Measurements from ENCODE around the gene GSTA2.
"Not testable (repeated sequence)": the region's sequence is repeated elsewhere in the genome, so short reads cannot be mapped to it uniquely, and the experiment has no call there.

GSTA2 gene

GRCh38 chr6:52725535-52726192 lies 37.6 kb downstream of the GSTA2 start:
- H3K4me3 ChIP-seq (ENCODE audit: extremely low read depth, insufficient read depth, low read length, poor library complexity, severe bottlenecking) = no peak overlapping the region
- WGBS, 2 experiments (ENCODE audit: insufficient coverage in 2 of 2) = 100% methylated on average over 2 of the region's 2 CpGs
- H3K4me1 ChIP-seq (ENCODE audit: control insufficient read depth, insufficient read depth, low read length, poor library complexity, severe bottlenecking) = peaks cover 4% of the 10 kb centered on the region
- H3K27ac ChIP-seq (ENCODE audit: low read depth, low read length, severe bottlenecking) = no peak overlapping the region
- no peaks in the 10 kb centered on the region for H3K36me3 ChIP-seq (ENCODE audit: control insufficient read depth, insufficient read depth, low read length)
- no peaks in the 10 kb centered on the region for H3K9me3 ChIP-seq (ENCODE audit: control insufficient read depth, low read length)

GRCh38 chr6:52725143-52725534 lies 38.1 kb downstream of the GSTA2 start:
- H3K9me3 ChIP-seq (ENCODE audit: control insufficient read depth, low read length) = no peaks in the 10 kb centered on the region
- H3K27ac ChIP-seq (ENCODE audit: low read depth, low read length, severe bottlenecking) = no peak overlapping the region
- no peaks in the 10 kb centered on the region for H3K36me3 ChIP-seq (ENCODE audit: control insufficient read depth, insufficient read depth, low read length)
- no CpG with 5 or more reads among the region's 3 CpGs for WGBS, 2 experiments (ENCODE audit: insufficient coverage in 2 of 2)
- no peak overlapping the region for H3K4me3 ChIP-seq (ENCODE audit: extremely low read depth, insufficient read depth, low read length, poor library complexity, severe bottlenecking)
- H3K4me1 ChIP-seq (ENCODE audit: control insufficient read depth, insufficient read depth, low read length, poor library complexity, severe bottlenecking) = peaks cover 4% of the 10 kb centered on the region

GRCh38 chr6:52724406-52725121 lies 38.7 kb downstream of the GSTA2 start:
- H3K36me3 ChIP-seq (ENCODE audit: control insufficient read depth, insufficient read depth, low read length) = no peaks in the 10 kb centered on the region
- no peak overlapping the region for H3K4me3 ChIP-seq (ENCODE audit: extremely low read depth, insufficient read depth, low read length, poor library complexity, severe bottlenecking)
- 76 to 80% methylated on average over 13 of the region's 13 CpGs for WGBS, 2 experiments (ENCODE audit: insufficient coverage in 2 of 2)
- no peaks in the 10 kb centered on the region for H3K9me3 ChIP-seq (ENCODE audit: control insufficient read depth, low read length)
- H3K27ac ChIP-seq (ENCODE audit: low read depth, low read length, severe bottlenecking) = no peak overlapping the region
- H3K4me1 ChIP-seq (ENCODE audit: control insufficient read depth, insufficient read depth, low read length, poor library complexity, severe bottlenecking) = peaks cover 4% of the 10 kb centered on the region

- no peaks in the 10 kb centered on the region for H3K36me3 ChIP-seq (ENCODE audit: control insufficient read depth, insufficient read depth, low read length)
- H3K4me1 ChIP-seq (ENCODE audit: control insufficient read depth, insufficient read depth, low read length, poor library complexity, severe bottlenecking) = peaks cover 4% of the 10 kb centered on the region
- H3K4me3 ChIP-seq (ENCODE audit: extremely low read depth, insufficient read depth, low read length, poor library complexity, severe bottlenecking) = no peak overlapping the region
- no peak overlapping the region for H3K27ac ChIP-seq (ENCODE audit: low read depth, low read length, severe bottlenecking)
- 79 to 83% methylated on average over 2 of the region's 2 CpGs for WGBS, 2 experiments (ENCODE audit: insufficient coverage in 2 of 2)
- no peaks in the 10 kb centered on the region for H3K9me3 ChIP-seq (ENCODE audit: control insufficient read depth, low read length)
These were observed 39.3 kb downstream of the GSTA2 start for GRCh38 chr6:52724042-52724405.

- H3K36me3 ChIP-seq (ENCODE audit: control insufficient read depth, insufficient read depth, low read length) = no peaks in the 10 kb centered on the region
- no peak overlapping the region for H3K27ac ChIP-seq (ENCODE audit: low read depth, low read length, severe bottlenecking)
- H3K4me3 ChIP-seq (ENCODE audit: extremely low read depth, insufficient read depth, low read length, poor library complexity, severe bottlenecking) = no peak overlapping the region
- WGBS, 2 experiments (ENCODE audit: insufficient coverage in 2 of 2) = 54 to 76% methylated on average over 1 to 2 of the region's 2 CpGs
- no peaks in the 10 kb centered on the region for H3K9me3 ChIP-seq (ENCODE audit: control insufficient read depth, low read length)
- H3K4me1 ChIP-seq (ENCODE audit: control insufficient read depth, insufficient read depth, low read length, poor library complexity, severe bottlenecking) = peaks cover 4% of the 10 kb centered on the region
These were observed 43.0 kb downstream of the GSTA2 start for GRCh38 chr6:52720321-52720720.

- H3K4me1 ChIP-seq (ENCODE audit: control insufficient read depth, insufficient read depth, low read length, poor library complexity, severe bottlenecking) = no peaks in the 10 kb centered on the region
- no peaks in the 10 kb centered on the region for H3K36me3 ChIP-seq (ENCODE audit: control insufficient read depth, insufficient read depth, low read length)
- no peak overlapping the region for H3K4me3 ChIP-seq (ENCODE audit: extremely low read depth, insufficient read depth, low read length, poor library complexity, severe bottlenecking)
- no peaks in the 10 kb centered on the region for H3K9me3 ChIP-seq (ENCODE audit: control insufficient read depth, low read length)
- no peak overlapping the region for H3K27ac ChIP-seq (ENCODE audit: low read depth, low read length, severe bottlenecking)
These were observed 44.7 kb downstream of the GSTA2 start for GRCh38 chr6:52718550-52718949.

- not testable (repeated sequence) for H3K9me3 ChIP-seq (ENCODE audit: control insufficient read depth, low read length); H3K4me3 ChIP-seq (ENCODE audit: extremely low read depth, insufficient read depth, low read length, poor library complexity, severe bottlenecking); H3K4me1 ChIP-seq (ENCODE audit: control insufficient read depth, insufficient read depth, low read length, poor library complexity, severe bottlenecking); H3K36me3 ChIP-seq (ENCODE audit: control insufficient read depth, insufficient read depth, low read length); H3K27ac ChIP-seq (ENCODE audit: low read depth, low read length, severe bottlenecking)
- WGBS, 2 experiments (ENCODE audit: insufficient coverage in 2 of 2) = 88 to 91% methylated on average over 9 of the region's 9 CpGs
These were observed 48.5 kb downstream of the GSTA2 start for GRCh38 chr6:52714761-52715160.

- 80% methylated on average over 1 of the region's 2 CpGs; no CpG with 5 or more reads in 1 of the 2 experiments for WGBS, 2 experiments (ENCODE audit: insufficient coverage in 2 of 2)
- no peak overlapping the region for H3K27ac ChIP-seq (ENCODE audit: low read depth, low read length, severe bottlenecking)
- H3K4me3 ChIP-seq (ENCODE audit: extremely low read depth, insufficient read depth, low read length, poor library complexity, severe bottlenecking) = no peak overlapping the region
- no peaks in the 10 kb centered on the region for H3K36me3 ChIP-seq (ENCODE audit: control insufficient read depth, insufficient read depth, low read length)
- peaks cover 8% of the 10 kb centered on the region for H3K9me3 ChIP-seq (ENCODE audit: control insufficient read depth, low read length)
- no peaks in the 10 kb centered on the region for H3K4me1 ChIP-seq (ENCODE audit: control insufficient read depth, insufficient read depth, low read length, poor library complexity, severe bottlenecking)
These were observed 51.1 kb downstream of the GSTA2 start for GRCh38 chr6:52712136-52712535.

GRCh38 chr6:52707963-52708680 lies 55.2 kb downstream of the GSTA2 start:
- Histone ChIP-seq H3K4me3 (ENCODE audit: extremely low read depth, insufficient read depth, low read length, poor library complexity, severe bottlenecking) (no peak overlapping the region), H3K4me1 (ENCODE audit: control insufficient read depth, insufficient read depth, low read length, poor library complexity, severe bottlenecking) (no peaks in the 10 kb centered on the region), H3K27ac (ENCODE audit: low read depth, low read length, severe bottlenecking) (no peak overlapping the region), H3K36me3 (ENCODE audit: control insufficient read depth, insufficient read depth, low read length) (no peaks in the 10 kb centered on the region), H3K9me3 (ENCODE audit: control insufficient read depth, low read length) (peaks cover 8% of the 10 kb centered on the region)
- WGBS, 2 experiments (ENCODE audit: insufficient coverage in 2 of 2) = 84% methylated on average over 3 of the region's 3 CpGs; no CpG with 5 or more reads in 1 of the 2 experiments

- no peaks in the 10 kb centered on the region for H3K36me3 ChIP-seq (ENCODE audit: control insufficient read depth, insufficient read depth, low read length)
- no peaks in the 10 kb centered on the region for H3K4me1 ChIP-seq (ENCODE audit: control insufficient read depth, insufficient read depth, low read length, poor library complexity, severe bottlenecking)
- WGBS, 2 experiments (ENCODE audit: insufficient coverage in 2 of 2) = 78 to 100% methylated on average over 1 to 3 of the region's 3 CpGs
- H3K9me3 ChIP-seq (ENCODE audit: control insufficient read depth, low read length) = peaks cover 8% of the 10 kb centered on the region
- H3K27ac ChIP-seq (ENCODE audit: low read depth, low read length, severe bottlenecking) = no peak overlapping the region
- H3K4me3 ChIP-seq (ENCODE audit: extremely low read depth, insufficient read depth, low read length, poor library complexity, severe bottlenecking) = no peak overlapping the region
These were observed 57.3 kb downstream of the GSTA2 start for GRCh38 chr6:52706001-52706400.

Measured in mesodermal cell (in vitro differentiated cells).